DMS 273 treated with DMSO at 0.1 percent for 48 hours (cell line): ENCODE results near the gene MARK4.

Source experiments
- DNase-seq: peaks from one replicate; lab custom pipeline; 2025; lab: John Stamatoyannopoulos, UW

MARK4 gene

DNA sequence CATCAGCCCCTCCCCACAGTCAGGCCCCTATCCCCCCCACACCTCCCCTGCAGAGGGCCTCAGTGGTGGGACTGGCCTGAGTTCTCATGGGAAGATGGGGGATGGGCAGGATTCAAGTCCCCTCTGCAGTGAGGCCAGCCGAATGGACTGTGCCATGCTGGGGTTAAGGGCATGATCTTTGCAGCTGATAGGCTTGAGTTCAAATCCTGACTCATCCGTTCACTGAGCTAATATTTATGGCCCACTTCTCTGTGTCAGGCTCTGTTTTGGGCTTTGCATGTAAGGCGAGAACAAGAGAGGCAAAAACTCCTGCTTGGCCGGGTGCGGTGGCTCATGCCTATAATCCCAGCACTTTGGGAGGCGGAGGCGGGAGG is 20.7 kb downstream of the MARK4 start:
- DNase-seq, result no peak

GRCh38 chr19:45273521-45273855 is 22.4 kb downstream of the MARK4 start:
- no peak for DNase-seq

DNA sequence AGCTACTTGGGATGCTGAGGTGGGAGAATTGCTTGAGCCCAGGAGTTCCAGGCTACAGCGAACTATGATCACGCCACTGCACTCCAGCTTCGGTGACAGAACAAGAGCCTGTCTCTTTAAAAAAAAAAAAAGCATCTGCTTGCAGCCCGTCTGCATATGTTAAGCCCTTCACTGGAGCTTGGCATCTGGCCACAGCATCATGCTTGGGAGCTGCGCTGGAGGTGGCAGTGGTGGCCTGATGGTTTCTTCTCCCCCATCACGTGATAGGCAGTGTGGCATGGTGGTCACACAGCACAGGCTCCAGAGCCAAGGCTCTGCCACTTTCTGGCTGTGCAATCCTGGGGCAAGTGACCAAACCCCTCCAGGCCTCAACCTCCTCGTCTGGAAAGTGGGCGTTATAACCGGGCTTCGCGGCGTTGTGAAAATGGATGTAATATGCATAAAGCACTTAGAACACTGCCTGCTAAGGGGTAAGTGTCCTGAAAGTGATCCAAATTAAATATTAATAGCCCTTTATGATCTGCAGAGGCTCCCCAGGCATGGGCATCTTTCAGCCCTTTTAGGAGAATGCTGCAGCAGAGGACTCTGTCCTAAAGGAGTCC is 24.4 kb downstream of the MARK4 start:
- DNase-seq, result peak; percentile 29

DNA sequence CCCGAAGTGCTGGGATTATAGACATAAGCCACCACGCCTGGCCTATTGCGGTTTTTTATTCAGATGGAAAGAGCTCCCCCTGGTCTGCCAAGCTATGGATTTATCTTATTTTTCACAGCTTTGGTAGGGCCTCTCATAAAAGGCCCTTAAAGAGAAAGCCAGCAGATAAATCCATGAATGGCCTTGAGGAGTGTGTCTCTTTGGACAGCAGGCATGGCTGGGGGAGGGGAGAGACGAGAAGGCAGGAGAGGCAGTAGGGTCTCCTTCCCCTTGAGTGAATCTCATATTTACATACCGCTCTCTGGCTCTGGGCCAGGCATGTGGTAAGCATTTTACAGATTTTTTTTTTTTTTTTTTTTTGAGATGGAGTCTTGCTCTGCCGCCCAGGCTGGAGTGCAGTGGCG is 25.2 kb downstream of the MARK4 start:
- DNase-seq, result no peak

DNA sequence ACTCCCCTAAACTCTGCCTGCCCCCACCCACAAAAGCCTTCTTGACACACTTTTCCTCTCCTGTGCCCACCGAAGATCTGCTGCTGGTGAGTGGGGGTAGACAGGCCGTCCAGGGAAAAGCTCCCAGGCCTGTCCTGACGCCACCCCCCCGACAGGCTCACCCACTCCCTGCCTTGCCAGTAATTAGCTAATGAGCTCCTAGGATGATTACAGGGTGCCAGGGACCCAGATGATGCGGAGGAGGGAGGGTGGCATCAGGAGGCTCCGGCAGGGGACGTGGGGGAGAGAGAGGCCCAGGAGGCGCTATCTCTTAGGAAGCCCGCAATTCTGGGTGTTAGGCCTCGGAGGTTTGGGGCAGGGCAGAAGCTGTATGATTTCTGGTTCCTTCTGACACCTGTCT is 27.0 kb downstream of the MARK4 start:
- DNase-seq, result no peak

DNA sequence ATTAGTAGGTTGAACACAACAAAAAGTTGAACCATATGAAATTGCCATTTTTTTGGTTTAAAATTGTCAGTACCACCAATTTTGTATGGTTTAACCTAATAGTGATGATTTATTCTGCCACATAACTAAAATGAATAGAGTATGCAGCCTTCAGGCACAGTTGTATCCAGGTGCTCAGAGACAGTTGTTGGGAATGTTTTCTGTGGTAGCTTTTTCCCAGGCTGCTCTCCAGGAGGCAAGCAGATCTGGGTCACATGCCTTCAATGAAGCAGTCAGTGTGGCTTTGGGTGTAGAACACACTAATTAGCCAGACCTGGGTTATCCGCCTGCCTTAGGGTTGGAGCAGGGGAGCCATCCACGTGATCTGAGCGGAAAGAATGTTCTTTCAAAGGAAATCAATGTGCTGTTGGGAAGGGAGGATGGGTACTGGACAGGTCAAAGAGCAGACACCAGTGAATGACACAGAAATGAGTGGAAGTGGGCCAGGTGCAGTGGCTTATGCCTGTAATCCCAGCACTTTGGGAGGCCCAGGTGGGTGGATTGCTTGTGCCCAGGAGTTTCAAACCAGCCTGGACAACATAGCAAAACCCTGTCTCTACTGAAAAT is 28.6 kb downstream of the MARK4 start:
- DNase-seq, result no peak

DNA sequence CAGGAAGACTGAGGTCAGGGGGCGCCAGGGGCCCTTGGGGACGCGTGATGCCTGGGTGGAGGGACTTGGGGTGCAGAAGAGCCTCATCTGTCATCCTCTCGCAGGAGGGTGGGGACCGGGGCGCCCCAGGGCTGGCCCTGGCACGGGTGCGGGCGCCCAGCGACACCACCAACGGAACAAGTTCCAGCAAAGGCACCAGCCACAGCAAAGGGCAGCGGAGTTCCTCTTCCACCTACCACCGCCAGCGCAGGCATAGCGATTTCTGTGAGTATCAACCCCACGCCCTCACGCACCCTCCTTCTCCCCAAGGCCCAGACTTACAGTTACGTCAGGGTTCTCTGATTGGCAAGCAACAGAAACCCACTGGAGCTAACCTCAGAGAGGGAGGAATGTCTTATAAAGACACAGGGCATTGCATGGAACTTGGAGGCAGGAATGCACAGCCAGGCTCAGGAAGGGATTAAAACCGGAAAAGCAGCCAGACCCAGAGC is 29.4 kb downstream of the MARK4 start:
- DNase-seq, result no peak

DNA sequence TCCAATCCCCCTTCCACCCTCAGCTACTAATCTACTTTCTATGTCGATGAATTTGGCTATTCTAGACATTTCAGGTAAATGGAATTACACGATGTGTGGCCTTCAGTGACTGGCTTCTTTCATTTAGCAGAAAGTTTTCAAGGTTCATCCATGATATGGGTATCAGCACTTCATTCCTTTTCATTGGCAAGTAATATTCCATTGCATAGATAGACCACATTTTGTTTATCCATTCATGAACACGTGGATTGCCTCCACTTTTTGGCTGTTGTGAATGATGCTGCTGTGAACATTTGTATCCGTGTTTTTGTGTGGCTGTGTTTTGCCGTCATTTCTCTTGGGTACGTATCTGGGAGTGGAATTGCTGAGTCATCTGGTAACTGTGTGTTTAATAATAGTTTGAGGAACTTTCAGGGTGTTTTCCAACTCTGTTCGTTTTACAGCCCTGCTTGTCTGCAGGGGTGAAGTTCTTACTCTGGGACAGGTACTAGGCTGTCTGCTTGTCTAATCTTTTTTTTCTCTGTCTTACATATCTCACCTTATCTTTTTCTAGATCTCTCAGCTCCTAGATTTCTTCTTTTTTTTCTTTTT is 32.5 kb downstream of the MARK4 start:
- no peak for DNase-seq

DNA sequence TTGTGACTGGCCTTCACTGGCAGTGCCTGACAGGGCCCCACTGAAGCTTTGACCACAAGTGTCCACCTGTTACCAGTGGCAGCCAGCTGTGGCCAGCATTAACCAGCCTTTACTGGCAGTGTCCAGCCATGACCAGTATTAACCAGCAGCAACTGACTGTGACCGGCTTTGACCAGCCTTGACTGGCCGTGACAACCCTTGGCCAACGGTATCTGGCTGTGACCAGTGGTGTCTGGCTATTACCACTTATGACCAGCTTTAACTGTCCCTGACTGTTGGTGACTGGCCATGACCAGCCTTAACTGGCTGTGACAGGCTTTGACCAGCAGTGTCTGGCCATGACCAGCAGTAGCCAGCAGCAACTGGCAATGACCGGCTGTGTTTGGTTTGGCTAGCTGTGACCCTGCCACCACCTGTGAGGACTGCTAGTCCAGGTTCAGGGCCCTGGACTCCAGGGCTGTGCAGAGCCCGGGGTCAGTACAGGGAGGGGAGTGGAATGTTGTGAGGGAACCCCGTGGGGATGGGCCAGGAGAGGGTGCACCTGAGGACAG is 39.4 kb downstream of the MARK4 start:
- DNase-seq, result no peak

GRCh38 chr19:45291834-45292233 is 40.8 kb downstream of the MARK4 start:
- DNase-seq, result no peak

DNA sequence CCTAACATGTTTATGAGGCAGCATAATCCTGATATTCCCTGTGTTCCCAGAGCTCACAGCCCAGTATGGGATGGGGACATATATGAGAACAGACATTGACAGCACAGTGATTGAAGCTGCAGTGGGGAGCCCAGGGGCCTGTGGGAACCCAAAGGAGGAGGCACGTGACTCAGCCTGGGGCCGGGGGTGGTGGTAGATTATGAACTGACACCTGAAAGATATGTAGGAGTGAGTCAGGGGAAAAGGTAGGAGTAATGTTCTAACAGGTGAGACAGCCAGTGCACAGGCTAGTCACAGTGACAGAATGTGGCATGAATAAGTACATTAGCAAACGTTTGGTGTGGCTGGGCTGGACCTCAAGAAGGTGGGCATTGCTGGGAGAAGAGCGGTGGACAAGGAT is 42.6 kb downstream of the MARK4 start:
- DNase-seq, result no peak

GRCh38 chr19:45294291-45295029 is 43.4 kb downstream of the MARK4 start:
- DNase-seq, result no peak

GRCh38 chr19:45295873-45296272 is 44.8 kb downstream of the MARK4 start:
- DNase-seq, result no peak

GRCh38 chr19:45296355-45296754 is 45.3 kb downstream of the MARK4 start:
- DNase-seq, result no peak

DNA sequence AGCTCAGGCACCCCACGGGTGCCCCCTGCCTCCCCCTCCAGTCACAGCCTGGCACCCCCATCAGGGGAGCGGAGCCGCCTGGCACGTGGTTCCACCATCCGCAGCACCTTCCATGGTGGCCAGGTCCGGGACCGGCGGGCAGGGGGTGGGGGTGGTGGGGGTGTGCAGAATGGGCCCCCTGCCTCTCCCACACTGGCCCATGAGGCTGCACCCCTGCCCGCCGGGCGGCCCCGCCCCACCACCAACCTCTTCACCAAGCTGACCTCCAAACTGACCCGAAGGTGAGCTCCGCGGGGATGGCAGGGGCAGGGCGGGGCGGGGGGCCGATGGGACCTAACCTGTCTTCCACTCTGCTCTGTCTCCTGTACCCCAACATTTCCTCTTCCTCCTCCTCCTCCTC is 46.6 kb downstream of the MARK4 start:
- peak; percentile 23 for DNase-seq

- DNase-seq, result no peak
These were observed 47.2 kb downstream of the MARK4 start for GRCh38 chr19:45298264-45298663.

- DNase-seq, result no peak
These were observed 48.6 kb downstream of the MARK4 start for GRCh38 chr19:45299719-45300118.

DNA sequence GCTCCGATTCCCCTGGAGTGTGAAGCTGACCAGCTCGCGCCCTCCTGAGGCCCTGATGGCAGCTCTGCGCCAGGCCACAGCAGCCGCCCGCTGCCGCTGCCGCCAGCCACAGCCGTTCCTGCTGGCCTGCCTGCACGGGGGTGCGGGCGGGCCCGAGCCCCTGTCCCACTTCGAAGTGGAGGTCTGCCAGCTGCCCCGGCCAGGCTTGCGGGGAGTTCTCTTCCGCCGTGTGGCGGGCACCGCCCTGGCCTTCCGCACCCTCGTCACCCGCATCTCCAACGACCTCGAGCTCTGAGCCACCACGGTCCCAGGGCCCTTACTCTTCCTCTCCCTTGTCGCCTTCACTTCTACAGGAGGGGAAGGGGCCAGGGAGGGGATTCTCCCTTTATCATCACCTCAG is 51.3 kb downstream of the MARK4 start:
- DNase-seq, result no peak

- no peak for DNase-seq
These were observed 52.4 kb downstream of the MARK4 start for GRCh38 chr19:45303269-45304060.

- DNase-seq, result no peak
These were observed 53.3 kb downstream of the MARK4 start for GRCh38 chr19:45304141-45304926.

DNA sequence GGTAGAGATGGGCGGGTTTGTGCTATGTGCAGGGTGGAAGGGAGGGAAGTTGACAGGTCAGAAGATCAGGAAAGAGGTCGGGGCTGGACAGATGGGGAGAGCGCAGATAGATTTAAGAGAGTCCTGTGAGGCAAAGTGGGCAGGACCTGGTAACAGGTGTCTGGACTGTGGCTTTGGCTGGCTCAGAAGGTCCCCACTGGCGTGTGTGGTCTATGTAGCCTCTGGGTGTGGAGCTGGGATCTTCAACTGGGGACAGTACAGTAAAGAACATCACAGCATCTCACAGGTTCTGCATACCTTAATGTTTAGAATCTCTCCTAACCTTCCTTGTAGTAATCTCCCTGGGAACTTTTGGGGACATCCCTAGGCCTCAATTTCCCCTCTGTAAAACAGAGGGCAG is 53.9 kb downstream of the MARK4 start:
- no peak for DNase-seq
